ENCODE measurements around the gene NCOA1.
A peak's percentile ranks its signal among the peaks of the same experiment; 100 is the strongest.
"Not testable (repeated sequence)": the region's sequence is repeated elsewhere in the genome, so short reads cannot be mapped to it uniquely, and the experiment has no call there.

Gene NCOA1

GRCh38 chr2:24579053-24579803 lies 88.2 kb downstream of the NCOA1 start:
- DNase-seq (ENCODE audit: low read depth) = no peak

GRCh38 chr2:24580561-24580960 lies 89.5 kb downstream of the NCOA1 start:
- DNase-seq (ENCODE audit: low read depth) = no peak

- not testable (repeated sequence) for DNase-seq (ENCODE audit: low read depth)
Measured at GRCh38 chr2:24581971-24582370, 90.9 kb downstream of the NCOA1 start.

GRCh38 chr2:24586955-24587354 lies 95.9 kb downstream of the NCOA1 start:
- no peak for DNase-seq (ENCODE audit: low read depth)

GRCh38 chr2:24588294-24588693 lies 97.2 kb downstream of the NCOA1 start:
- no peak for DNase-seq (ENCODE audit: low read depth)

- no peak for DNase-seq (ENCODE audit: low read depth)
Measured at GRCh38 chr2:24592441-24593100, 101.5 kb downstream of the NCOA1 start.

- DNase-seq (ENCODE audit: low read depth) = no peak
Measured at GRCh38 chr2:24594283-24594682, 103.2 kb downstream of the NCOA1 start.

- no peak for DNase-seq (ENCODE audit: low read depth)
Measured at GRCh38 chr2:24597181-24597870, 106.3 kb downstream of the NCOA1 start.

GRCh38 chr2:24600140-24600539 lies 109.1 kb downstream of the NCOA1 start:
- DNase-seq (ENCODE audit: low read depth) = not testable (repeated sequence)

- DNase-seq (ENCODE audit: low read depth) = no peak
Measured at GRCh38 chr2:24611631-24612030, 120.6 kb downstream of the NCOA1 start.

- DNase-seq (ENCODE audit: low read depth) = peak; percentile 71
Measured at GRCh38 chr2:24613154-24613814, 122.2 kb downstream of the NCOA1 start.

GRCh38 chr2:24616616-24617015 lies 125.6 kb downstream of the NCOA1 start:
- DNase-seq (ENCODE audit: low read depth) = no peak

- peak; percentile 11 for DNase-seq (ENCODE audit: low read depth)
Measured at GRCh38 chr2:24617424-24617823, 126.4 kb downstream of the NCOA1 start.

- no peak for DNase-seq (ENCODE audit: low read depth)
Measured at GRCh38 chr2:24618144-24618543, 127.1 kb downstream of the NCOA1 start.

GRCh38 chr2:24618680-24619079 lies 127.6 kb downstream of the NCOA1 start:
- no peak for DNase-seq (ENCODE audit: low read depth)

GRCh38 chr2:24620936-24621335 lies 129.9 kb downstream of the NCOA1 start:
- DNase-seq (ENCODE audit: low read depth) = no peak

- DNase-seq (ENCODE audit: low read depth) = no peak
Measured at GRCh38 chr2:24621779-24622538, 130.9 kb downstream of the NCOA1 start.

- DNase-seq (ENCODE audit: low read depth) = no peak
Measured at GRCh38 chr2:24623535-24623934, 132.5 kb downstream of the NCOA1 start.

- no peak for DNase-seq (ENCODE audit: low read depth)
Measured at GRCh38 chr2:24625728-24626127, 134.7 kb downstream of the NCOA1 start.

GRCh38 chr2:24626131-24626530 lies 135.1 kb downstream of the NCOA1 start:
- DNase-seq (ENCODE audit: low read depth) = no peak

GRCh38 chr2:24628746-24629145 lies 137.7 kb downstream of the NCOA1 start:
- DNase-seq (ENCODE audit: low read depth) = no peak

- no peak for DNase-seq (ENCODE audit: low read depth)
Measured at GRCh38 chr2:24632172-24632571, 141.1 kb downstream of the NCOA1 start.
